ENCODE measurements around the gene PLXNA2. TPM values are rescaled to one million over a fixed set of nuclear protein-coding genes. Genes with fewer than 3 reads are reported as not detected.
A peak's percentile ranks its signal among the peaks of the same experiment; 100 is the strongest.

PLXNA2 gene
- total RNA-seq, 4 donors from 2014 or later, result 12.2 to 45.7 (median 21.8) TPM

GRCh38 chr1:208136459-208137182 is 107.6 kb downstream of the PLXNA2 start:
- TF ChIP-seq POLR2A (IDR thresholded peaks at IDR 0.05) (no peak), CTCF (IDR thresholded peaks at IDR 0.05) (no peak)
- H3K27me3 ChIP-seq, result no peaks in the 10 kb centered on the region
- H3K9me3 ChIP-seq, result no peaks in the 10 kb centered on the region
- 92 to 96% methylated on average over 4 to 5 of the region's 5 CpGs for WGBS, 2 donors
- no peaks in the 10 kb centered on the region for H3K36me3 ChIP-seq
- H3K27ac ChIP-seq, result no peak overlapping the region
- intact Hi-C loops (cut with DNase I), result no loop called here
- DNase-seq, result no peak
- no peak overlapping the region for H3K4me3 ChIP-seq (replicated peaks in 1 of 3)
- peaks cover 25 to 27% of the 10 kb centered on the region in 2 donors for H3K4me1 ChIP-seq

- intact Hi-C loops (cut with DNase I), result no loop called here
- H3K4me1 ChIP-seq, result peaks cover 25 to 30% of the 10 kb centered on the region in 2 donors
- H3K27ac ChIP-seq, result peak overlapping the region in 1 of 3 donors; percentile 31
- no peaks in the 10 kb centered on the region for H3K27me3 ChIP-seq
- no peaks in the 10 kb centered on the region for H3K9me3 ChIP-seq
- TF ChIP-seq CTCF (IDR thresholded peaks at IDR 0.05), result no peak
- no peak for TF ChIP-seq POLR2A (IDR thresholded peaks at IDR 0.05)
- WGBS, 2 donors, result 96 to 97% methylated on average over 2 of the region's 2 CpGs
- DNase-seq, result no peak
- H3K4me3 ChIP-seq (replicated peaks in 1 of 3), result no peak overlapping the region
- no peaks in the 10 kb centered on the region for H3K36me3 ChIP-seq
Measured at GRCh38 chr1:208135354-208135753, 108.8 kb downstream of the PLXNA2 start.

- no peaks in the 10 kb centered on the region for H3K36me3 ChIP-seq
- 48 to 58% methylated on average over 5 of the region's 5 CpGs for WGBS, 2 donors
- intact Hi-C loops (cut with DNase I), result loop anchor here (5.0 kb wide), 1 partner anchor 108 kb away; the partner anchor contains the start of gene PLXNA2
- peaks cover 25 to 30% of the 10 kb centered on the region in 2 donors for H3K4me1 ChIP-seq
- peak overlapping the region in 1 of 3 donors; percentile 31 for H3K27ac ChIP-seq
- peak; percentile 13 to 28 for DNase-seq
- H3K27me3 ChIP-seq, result no peaks in the 10 kb centered on the region
- no peak for TF ChIP-seq CTCF (IDR thresholded peaks at IDR 0.05)
- no peak for TF ChIP-seq POLR2A (IDR thresholded peaks at IDR 0.05)
- H3K9me3 ChIP-seq, result no peaks in the 10 kb centered on the region
- H3K4me3 ChIP-seq (replicated peaks in 1 of 3), result no peak overlapping the region
Measured at GRCh38 chr1:208134491-208134890, 109.7 kb downstream of the PLXNA2 start.

- intact Hi-C loops (cut with DNase I), result loop anchor here (5.0 kb wide), 1 partner anchor 109 kb away; the partner anchor contains the start of gene PLXNA2
- TF ChIP-seq CTCF (IDR thresholded peaks at IDR 0.05) (no peak), POLR2A (IDR thresholded peaks at IDR 0.05) (no peak)
- Histone ChIP-seq H3K27me3 (no peaks in the 10 kb centered on the region), H3K27ac (no peak overlapping the region), H3K4me3 (replicated peaks in 1 of 3) (no peak overlapping the region), H3K36me3 (no peaks in the 10 kb centered on the region), H3K9me3 (no peaks in the 10 kb centered on the region), H3K4me1 (peaks cover 25 to 30% of the 10 kb centered on the region in 2 donors)
- 95 to 96% methylated on average over 2 of the region's 2 CpGs for WGBS, 2 donors
- DNase-seq, result no peak
Measured at GRCh38 chr1:208133355-208133754, 110.8 kb downstream of the PLXNA2 start.

- Histone ChIP-seq H3K36me3 (no peaks in the 10 kb centered on the region), H3K4me3 (replicated peaks in 1 of 3) (no peak overlapping the region), H3K27me3 (no peaks in the 10 kb centered on the region), H3K9me3 (no peaks in the 10 kb centered on the region), H3K4me1 (peaks cover 25 to 28% of the 10 kb centered on the region in 2 donors), H3K27ac (peak overlapping the region in 1 of 3 donors; percentile 42)
- DNase-seq, result peak; percentile 89 to 90
- TF ChIP-seq CTCF (IDR thresholded peaks at IDR 0.05) (peak; percentile 61 to 90 (median 80)), POLR2A (IDR thresholded peaks at IDR 0.05) (no peak)
- 41 to 54% methylated on average over 4 of the region's 4 CpGs for WGBS, 2 donors
- intact Hi-C loops (cut with DNase I), result loop anchor here (5.0 kb wide), 1 partner anchor 110 kb away; the partner anchor contains the start of gene PLXNA2
Measured at GRCh38 chr1:208132287-208132882, 111.8 kb downstream of the PLXNA2 start.
